HEK293T (cell line): ENCODE data around the gene DAND5.

Experiments used
- ARNT ChIP-seq: fragments of 450-650 bp; IDR thresholded peaks from 2 replicates; pipeline ENCODE4 v1.6.1; 2017; ENCODE audit warnings: mild to moderate bottlenecking
- ELF4 ChIP-seq: fragments of 450-650 bp; IDR thresholded peaks from 2 replicates; pipeline ENCODE4 v1.6.1; 2017; ENCODE audit warnings: antibody characterized with exemption
- FOXA1 ChIP-seq: fragments of 450-650 bp; IDR thresholded peaks from 2 replicates; pipeline ENCODE4 v1.6.1; 2016; ENCODE audit warnings: mild to moderate bottlenecking
- FOXK2 ChIP-seq: fragments of 450-650 bp; IDR thresholded peaks from 2 replicates; pipeline ENCODE4 v1.6.1; 2016; ENCODE audit warnings: mild to moderate bottlenecking
- PKNOX1 ChIP-seq: fragments of 450-650 bp; IDR thresholded peaks from 2 replicates; pipeline ENCODE4 v1.6.1; 2016
- SUZ12 ChIP-seq: fragments of 450-650 bp; IDR thresholded peaks from 2 replicates; pipeline ENCODE4 v1.6.1; 2016; ENCODE audit warnings: mild to moderate bottlenecking
- TARDBP ChIP-seq: fragments of 450-650 bp; IDR thresholded peaks from 2 replicates; pipeline ENCODE4 v1.6.1; 2016
- ZNF384 ChIP-seq: fragments of 450-650 bp; IDR thresholded peaks from 2 replicates; pipeline ENCODE4 v1.6.1; 2016

GRCh38 chr19:13016628-13017305, 47.4 kb downstream of the DAND5 start:
- TF ChIP-seq FOXA1 (no peak), PKNOX1 (no peak), ARNT (no peak), SUZ12 (no peak), TARDBP (no peak), ZNF384 (no peak), ELF4 (no peak), FOXK2 (no peak)
